ENCODE results near the gene F10.

Gene F10

DNA sequence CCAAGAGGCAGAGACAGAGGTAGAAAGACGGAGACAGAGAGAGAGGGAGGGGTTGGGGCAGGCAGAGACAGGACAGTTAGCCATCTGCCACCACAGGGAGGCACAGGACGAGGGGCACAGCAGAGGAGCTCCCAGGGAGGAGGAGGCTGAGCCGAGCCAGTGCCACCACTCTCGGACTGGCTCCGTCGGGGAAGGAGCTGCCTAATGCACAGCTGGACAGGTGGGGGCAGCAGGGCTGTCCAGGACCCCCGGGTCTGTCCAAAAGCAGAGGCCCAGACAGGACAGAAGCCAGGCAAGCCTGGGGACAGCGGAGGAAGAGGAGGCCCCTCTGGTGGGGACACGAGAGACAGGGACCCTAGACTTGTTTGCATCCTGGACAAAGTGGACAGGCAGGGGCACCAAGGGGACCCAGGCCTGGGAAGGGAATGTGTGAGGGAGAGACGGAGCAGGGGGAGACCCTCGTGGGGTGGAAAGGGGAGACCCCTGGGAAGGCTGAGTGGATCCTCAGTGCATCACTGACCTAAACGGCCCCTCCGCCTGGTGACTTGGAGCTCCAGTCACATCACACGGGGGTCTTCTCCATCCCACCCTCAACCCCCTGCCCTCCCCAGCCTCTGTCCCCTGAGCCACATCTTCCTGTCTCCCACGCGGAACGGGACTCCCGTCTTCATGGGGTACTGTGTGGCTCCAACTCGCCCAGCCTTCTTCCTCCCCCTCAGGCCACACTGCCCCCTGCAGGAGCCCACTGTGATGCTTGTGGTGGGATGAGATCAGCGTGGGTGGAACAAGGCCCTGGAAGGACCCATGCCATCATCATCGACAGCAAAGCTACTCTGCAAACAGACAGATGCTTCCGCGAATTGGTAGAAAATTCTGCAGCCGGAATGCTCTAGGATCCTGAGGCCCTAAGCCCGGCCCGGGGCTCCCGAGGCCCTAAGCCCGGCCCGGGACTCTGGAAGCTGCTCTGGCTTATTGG is 915 bp downstream of the F10 start:
- in situ Hi-C loops (cut with HindIII; ENCODE audit: low pct_ligation_motif_present, low pct_unique_long_range_greater_than_20kb, low sequenced_read_pairs) = no loop called here
- DNase-seq = peak; percentile 15

DNA sequence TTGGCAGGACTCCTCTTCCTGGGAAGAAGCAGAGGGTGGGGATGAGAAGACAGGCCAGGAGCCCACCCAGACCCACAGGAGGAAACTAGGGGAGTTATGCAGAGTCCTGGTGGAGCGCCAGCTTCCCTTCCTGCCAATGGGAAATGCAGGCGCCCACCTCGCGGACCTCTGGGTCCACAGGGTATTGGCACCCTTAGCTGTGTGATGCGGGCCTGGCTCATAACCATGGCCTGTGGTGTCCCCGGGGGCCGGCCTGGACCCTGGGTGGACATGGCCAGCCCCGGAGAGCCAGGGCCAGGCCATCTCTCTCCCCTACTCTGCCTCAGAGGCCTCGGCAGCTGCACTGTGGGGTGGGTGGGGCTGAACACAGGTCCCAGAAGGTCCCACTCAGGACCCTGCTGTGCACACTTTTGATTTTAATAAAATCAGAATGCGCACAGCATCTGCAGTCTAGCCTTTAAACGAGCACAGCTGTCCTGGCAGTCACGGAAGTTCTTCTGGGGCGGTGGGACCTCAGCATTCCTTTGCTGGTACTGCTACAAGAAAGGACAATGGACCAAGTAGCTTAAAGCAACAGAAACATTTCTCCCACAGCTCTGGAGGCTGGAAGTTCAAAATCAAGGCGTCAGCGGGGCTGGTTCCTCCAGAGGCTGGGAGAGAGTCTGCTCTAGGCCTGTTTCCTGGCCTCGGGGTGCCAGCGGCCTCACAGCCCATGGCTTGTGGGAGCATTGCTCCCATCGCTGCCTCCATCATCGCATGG is 1.8 kb downstream of the F10 start:
- in situ Hi-C loops (cut with HindIII; ENCODE audit: low pct_ligation_motif_present, low pct_unique_long_range_greater_than_20kb, low sequenced_read_pairs) = no loop called here
- no peak for DNase-seq

DNA sequence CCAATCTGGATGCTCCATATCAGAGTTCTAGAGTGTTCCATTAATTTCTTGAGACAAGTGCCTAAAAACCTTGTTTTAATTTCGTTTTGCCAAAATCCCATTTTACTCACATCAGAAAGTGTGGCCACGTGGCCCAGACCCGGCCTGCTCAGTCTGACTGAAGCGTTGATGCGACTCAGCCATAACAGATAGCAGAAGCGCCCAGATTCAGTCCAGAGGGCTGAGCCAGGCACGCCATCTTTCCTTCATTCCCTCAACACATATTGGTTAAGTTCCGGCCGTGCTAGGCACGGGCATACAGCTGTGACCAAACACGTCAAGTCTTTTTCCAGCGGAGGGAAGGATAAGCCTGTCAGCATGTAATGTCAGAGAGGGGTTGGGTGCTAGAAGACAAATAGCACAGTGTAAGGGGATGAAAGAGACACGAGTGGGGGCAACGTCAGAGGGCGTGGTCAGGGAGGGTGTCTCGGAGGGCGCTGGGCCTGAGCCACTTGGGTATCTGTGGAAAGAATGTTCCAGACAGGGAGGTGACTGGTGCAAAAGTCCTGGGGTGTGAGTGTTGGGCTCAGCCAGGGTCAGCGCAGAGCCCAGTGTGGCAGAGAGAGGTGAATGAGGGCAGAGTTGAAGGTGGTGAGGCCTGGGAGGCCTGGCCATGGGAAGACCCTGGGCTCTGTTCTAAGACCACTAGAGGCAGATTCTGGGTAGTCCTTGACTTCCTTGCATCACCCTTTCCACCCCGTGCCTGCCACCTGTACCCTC is 3.1 kb downstream of the F10 start:
- DNase-seq = no peak
- in situ Hi-C loops (cut with HindIII; ENCODE audit: low pct_ligation_motif_present, low pct_unique_long_range_greater_than_20kb, low sequenced_read_pairs) = no loop called here

DNA sequence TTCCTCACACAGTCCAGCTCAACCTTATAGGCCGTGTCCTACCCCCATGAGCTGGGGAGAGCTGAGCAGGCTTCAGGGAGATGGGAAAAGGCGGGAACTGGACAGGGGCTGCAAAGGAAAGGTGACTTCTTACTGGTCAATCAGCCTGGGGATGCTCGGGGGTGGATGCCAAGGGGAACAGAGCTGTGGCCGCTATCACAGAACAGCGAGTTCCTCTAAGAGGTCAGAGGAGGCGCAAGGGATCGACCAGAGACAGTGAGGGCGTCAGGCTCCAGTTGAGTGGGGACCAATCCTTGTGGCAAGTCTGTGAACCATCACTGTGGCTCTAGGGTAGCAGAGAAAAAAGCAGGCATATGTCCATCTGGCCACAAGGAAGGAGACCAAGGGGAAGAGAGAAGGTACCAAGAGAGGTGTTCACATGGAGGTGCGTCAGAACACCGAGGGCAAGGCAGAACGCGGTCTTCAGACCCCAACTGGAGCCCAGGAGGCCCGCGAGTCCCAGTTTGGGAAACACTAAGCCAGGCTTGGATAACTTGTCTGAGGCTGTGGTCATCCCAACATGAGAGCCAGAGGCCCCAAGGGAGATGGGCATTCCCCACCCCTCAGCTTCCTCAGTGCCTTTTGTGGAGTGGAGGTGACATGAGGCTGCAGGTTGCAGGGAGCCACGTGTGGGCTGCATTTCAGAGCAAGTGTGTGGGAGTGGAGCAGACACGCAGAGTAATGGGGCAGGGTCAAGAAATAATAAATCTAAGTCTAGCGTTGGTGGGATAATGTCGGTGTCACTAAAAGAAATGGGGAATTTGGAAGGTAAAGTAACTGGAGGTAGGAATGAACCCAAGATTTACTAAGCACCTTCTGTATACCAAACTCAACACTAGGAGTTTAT is 3.9 kb downstream of the F10 start:
- in situ Hi-C loops (cut with HindIII; ENCODE audit: low pct_ligation_motif_present, low pct_unique_long_range_greater_than_20kb, low sequenced_read_pairs) = no loop called here
- no peak for DNase-seq

DNA sequence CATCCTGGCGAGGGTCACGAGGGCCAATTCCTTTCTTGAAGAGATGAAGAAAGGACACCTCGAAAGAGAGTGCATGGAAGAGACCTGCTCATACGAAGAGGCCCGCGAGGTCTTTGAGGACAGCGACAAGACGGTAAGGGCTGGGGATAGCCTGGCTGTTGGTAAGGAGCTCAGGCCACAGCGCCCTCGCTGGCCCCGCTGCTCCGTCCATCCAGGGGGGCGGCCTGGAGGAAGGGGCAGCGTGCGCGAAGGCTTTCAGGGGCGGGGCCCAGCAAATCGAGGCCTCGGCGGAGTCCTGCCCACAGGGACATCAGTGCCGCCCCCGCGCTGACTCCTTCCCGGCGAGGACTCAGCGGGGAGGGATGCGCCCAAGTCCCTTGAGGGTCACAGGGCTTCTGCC is 6.9 kb downstream of the F10 start:
- in situ Hi-C loops (cut with HindIII; ENCODE audit: low pct_ligation_motif_present, low pct_unique_long_range_greater_than_20kb, low sequenced_read_pairs) = no loop called here
- DNase-seq = no peak

DNA sequence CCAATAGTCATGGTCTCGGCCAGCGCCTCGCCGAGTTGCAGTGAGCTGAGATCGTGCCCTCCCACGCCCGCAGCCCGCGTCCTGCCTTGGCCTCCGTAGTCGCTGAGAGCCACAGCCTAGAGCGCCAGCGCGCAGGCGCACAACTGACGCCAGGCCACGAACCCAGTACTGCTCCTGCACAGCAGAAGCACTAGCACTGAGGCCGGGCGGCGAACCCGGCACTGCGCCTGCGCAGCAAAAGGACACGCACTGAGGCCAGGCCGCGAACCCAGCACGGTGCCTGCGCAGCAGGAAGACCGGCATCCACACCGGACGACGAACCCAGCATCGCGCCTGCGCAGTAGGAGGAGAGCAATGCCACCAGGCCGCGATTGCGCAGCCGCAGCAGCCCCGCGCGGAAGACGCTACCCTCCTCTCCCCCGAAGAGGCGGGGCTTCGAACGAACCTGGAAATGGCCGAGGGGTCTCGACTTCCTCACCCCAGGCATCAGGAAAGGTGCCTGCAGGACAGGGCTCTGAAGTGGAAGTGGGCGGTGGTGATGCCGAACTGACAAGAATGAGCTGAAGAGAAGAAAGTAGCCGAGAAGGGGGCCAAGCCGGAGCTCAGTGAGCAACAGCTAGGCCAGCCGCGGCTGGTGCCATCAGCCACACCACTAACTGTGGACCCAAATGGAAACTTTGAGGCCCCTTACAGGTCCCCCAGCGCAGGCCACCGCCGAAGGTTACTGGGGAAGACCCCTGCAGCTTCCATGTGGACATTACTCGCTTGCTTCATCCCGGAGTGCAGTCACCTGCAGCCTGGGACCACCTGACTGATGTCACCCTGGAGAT is 7.5 kb downstream of the F10 start:
- no peak for DNase-seq
- in situ Hi-C loops (cut with HindIII; ENCODE audit: low pct_ligation_motif_present, low pct_unique_long_range_greater_than_20kb, low sequenced_read_pairs) = no loop called here

DNA sequence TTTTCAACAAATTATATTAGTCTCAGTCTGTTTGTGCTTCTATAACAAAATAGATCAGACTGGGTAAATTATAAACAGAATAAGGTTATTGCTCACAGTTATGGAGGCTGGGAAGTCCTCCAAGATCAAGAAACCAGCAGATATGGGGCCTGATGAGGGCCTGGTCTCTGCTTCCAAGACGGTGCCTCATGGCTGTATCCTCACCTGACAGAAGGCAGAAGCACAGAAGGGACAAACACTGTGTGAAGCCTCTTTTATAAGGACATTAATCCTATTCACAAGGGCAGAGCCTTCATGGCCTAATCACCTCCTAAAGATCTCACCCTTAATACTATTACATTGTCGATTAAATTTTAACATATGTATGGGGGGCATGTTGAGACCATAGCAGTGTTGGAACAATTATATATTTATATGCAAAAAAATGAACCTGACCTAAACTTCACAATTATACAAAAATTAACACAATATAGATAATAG is 12.7 kb downstream of the F10 start:
- DNase-seq = no peak
- in situ Hi-C loops (cut with HindIII; ENCODE audit: low pct_ligation_motif_present, low pct_unique_long_range_greater_than_20kb, low sequenced_read_pairs) = no loop called here

DNA sequence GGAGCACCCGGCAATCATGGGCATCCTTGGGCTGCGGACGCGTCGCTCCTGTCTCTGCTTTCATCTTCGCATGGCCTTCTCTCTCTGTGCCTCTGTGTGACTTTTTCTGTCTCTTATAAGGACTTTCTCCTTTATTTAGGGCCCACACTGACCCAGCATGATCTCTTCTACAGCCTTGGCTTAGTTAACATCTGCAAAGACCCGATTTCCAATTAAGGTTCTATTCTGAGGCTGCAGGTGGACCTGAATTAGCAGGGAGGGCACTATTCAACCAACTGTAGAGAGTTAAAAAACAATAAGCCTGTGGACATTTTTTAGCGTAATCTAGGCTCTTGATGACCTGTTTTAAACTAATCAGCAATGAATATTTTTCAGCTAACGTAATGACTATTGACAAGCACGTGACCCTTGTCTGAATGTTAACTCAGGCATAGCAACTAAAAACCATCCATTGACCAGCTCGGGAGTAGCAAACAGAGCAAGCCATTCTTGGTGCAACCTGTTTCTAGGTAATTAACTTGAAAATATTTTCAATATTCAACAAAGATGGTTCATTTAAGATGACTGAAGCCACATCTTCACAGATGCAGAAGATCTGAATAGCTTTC is 15.2 kb downstream of the F10 start:
- in situ Hi-C loops (cut with HindIII; ENCODE audit: low pct_ligation_motif_present, low pct_unique_long_range_greater_than_20kb, low sequenced_read_pairs) = no loop called here
- DNase-seq = no peak

DNA sequence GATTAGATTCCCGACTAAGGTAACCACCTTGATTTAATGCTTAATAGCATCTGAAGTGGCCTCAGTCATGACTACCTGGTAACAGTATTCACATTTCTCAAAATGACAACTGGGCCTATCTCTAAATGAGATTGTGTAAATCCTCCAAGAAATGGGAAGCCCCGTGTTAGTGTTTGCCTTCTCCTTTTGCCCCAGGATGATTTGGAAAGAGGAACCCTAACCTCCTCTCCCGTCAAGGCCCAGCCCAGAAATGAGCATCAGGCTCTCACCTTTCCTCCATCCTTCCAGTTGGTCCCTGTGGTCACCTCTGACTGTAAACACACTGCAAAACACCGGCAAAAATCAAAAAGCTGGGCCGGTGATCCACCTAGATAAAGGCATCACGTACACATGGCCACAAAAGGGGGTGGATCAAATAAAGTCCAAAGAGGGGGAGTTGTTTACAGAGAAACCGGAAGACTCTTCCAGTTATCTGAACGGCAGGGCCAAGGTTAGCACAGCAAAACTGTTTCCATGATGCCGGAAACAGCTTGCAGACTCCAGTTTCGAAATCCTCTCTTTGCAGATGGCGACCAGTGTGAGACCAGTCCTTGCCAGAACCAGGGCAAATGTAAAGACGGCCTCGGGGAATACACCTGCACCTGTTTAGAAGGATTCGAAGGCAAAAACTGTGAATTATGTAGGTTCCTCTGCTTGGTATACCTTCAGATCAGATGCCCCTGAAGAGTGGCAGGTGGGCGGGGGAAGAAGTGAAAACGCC is 16.4 kb downstream of the F10 start:
- in situ Hi-C loops (cut with HindIII; ENCODE audit: low pct_ligation_motif_present, low pct_unique_long_range_greater_than_20kb, low sequenced_read_pairs) = no loop called here
- no peak for DNase-seq

DNA sequence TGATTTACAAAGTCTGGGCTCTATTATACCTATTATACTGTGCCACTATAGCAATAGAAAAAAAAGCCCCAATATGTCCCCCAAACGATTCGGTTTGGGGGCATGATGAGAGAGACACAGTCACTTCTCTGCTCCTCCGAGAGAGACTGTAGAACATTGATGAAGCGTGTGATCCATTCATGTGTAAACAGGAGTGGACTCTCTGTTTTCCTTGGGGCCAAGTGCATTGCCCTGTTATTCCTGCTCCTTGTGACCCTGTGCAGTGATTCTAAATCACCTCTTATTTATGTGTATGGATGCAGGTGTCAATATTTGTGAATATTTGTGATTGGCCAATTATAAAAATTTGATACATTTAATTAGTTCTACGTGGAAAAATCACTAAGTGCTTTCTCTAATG is 17.0 kb downstream of the F10 start:
- in situ Hi-C loops (cut with HindIII; ENCODE audit: low pct_ligation_motif_present, low pct_unique_long_range_greater_than_20kb, low sequenced_read_pairs) = no loop called here
- no peak for DNase-seq

DNA sequence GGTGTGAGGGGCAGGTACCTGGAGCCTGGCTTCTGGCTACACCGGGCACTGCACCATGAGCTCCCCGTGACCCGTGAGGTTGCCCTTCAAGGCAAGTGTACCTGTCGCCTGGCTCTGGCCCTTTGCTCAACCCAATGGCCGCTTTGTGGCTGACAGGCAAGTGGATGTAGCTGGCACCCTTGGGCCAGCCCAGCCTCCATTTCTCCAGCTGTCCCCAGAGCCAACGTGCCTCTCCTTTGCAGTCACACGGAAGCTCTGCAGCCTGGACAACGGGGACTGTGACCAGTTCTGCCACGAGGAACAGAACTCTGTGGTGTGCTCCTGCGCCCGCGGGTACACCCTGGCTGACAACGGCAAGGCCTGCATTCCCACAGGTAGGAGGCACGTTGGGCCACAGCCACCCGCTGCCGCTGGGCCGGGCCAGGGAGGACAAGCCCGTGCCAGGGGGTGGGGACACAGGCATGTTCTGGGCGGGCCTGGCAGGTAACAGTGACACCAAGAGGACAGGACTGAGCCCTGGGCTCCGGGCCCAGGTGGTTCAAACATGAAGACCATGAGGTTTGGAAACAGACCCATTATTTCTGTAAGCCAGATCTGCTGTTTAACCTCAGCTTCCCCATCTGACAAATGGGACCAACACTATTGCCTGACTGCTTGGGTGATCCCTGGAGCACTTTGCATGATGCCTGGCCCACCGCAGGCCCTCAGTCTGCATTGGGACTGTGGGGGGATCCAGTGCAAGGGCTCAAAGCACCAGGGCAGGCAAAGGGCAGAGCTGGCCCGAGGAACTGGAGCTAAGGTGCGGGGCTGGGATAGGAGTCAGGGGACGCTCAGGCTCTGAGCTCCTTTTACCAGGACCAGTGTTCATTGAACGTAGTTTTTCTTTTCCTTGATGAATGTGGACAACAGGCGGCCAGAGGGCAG is 18.3 kb downstream of the F10 start:
- in situ Hi-C loops (cut with HindIII; ENCODE audit: low pct_ligation_motif_present, low pct_unique_long_range_greater_than_20kb, low sequenced_read_pairs) = no loop called here
- DNase-seq = no peak

DNA sequence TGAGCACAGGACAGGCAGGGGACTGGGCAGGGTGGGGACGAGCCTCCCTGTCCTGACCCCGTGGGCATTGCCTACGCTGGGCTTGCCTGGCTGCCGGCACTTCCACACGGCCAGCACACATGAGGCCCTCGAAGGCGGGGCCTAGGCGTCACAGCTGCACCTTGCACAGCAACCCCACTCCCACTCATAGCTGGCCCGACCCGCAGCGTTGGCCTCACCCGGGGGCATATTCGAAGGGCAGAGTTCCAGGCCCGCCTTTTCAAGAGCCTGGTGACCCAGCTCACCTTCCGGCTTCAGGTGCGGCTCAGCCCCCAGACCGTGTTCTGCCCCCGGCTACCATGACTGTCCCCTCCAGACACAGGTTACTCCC is 19.0 kb downstream of the F10 start:
- no peak for DNase-seq
- in situ Hi-C loops (cut with HindIII; ENCODE audit: low pct_ligation_motif_present, low pct_unique_long_range_greater_than_20kb, low sequenced_read_pairs) = no loop called here

DNA sequence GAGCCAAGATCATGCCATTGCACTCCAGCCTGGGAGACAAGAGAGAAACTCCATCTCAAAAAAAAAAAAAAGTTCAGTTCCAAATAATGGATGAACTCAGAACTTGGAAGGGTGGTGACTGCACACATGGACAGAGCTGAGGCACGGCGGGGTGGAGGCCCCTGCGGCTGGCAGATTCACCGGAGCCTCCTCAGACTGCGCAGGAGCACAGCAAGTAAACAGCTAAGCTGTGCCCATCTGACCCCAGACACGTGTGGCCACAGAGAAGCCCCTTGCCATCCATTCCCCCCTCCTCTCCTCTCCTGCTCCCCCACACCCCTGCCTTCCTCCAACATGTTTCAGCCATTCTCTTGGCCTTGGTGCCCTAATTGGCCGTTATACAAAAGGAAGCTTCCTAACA is 20.3 kb downstream of the F10 start:
- DNase-seq = no peak
- in situ Hi-C loops (cut with HindIII; ENCODE audit: low pct_ligation_motif_present, low pct_unique_long_range_greater_than_20kb, low sequenced_read_pairs) = no loop called here

DNA sequence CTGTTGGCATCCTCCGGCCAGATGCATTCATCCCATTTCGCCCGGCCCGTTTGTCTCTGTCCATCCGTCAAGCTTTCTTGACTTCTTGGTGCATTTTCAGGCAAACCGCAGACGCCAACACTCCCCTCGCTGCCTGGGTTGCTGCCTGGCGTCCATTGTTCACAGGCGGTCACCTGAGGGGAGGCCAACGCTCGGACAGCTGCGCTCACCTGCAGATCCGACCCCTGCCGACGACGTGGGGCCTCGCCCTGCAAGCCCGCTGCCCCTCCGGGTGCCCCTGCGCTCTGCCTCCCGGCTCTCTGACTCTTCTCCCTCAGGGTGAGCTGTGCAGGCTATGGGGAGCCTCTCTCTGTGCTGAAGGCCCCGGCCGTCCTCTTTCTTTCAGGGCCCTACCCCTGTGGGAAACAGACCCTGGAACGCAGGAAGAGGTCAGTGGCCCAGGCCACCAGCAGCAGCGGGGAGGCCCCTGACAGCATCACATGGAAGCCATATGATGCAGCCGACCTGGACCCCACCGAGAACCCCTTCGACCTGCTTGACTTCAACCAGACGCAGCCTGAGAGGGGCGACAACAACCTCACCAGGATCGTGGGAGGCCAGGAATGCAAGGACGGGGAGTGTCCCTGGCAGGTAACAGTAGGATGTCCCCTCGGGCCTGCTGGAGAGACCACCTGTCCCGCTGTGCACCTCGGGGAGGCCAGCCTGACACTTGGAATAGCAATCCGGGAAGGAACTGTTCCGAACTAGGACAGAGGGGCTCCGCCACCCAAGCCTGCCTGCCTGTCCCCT is 21.1 kb downstream of the F10 start:
- in situ Hi-C loops (cut with HindIII; ENCODE audit: low pct_ligation_motif_present, low pct_unique_long_range_greater_than_20kb, low sequenced_read_pairs) = no loop called here
- no peak for DNase-seq

DNA sequence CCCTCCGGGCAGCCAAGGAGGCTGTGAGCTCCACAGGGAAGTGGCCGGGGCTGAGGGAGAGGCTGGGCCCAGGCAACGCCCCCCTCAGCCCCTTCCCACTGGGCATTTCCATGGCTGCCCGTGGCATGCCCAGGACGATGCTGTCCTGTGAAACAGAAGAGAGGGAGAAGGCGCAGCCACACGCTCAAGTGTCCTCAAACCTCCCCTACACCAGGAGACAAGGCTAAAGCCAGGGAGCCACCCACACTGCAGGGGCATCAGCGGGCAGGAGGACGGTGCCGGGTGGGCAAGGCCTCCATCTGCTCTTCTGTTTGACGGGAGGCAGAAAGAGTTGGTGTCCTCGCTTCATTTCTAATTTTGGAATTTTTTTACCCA is 21.6 kb downstream of the F10 start:
- in situ Hi-C loops (cut with HindIII; ENCODE audit: low pct_ligation_motif_present, low pct_unique_long_range_greater_than_20kb, low sequenced_read_pairs) = no loop called here

More for the DNA sequence above, 21.6 kb downstream of the F10 start:
- DNase-seq = no peak

Data from ACHN (cell line).